Measurements from ENCODE around the gene C21orf58.
"Not testable (repeated sequence)": the region's sequence is repeated elsewhere in the genome, so short reads cannot be mapped to it uniquely, and the experiment has no call there.

The C21orf58 gene

DNA sequence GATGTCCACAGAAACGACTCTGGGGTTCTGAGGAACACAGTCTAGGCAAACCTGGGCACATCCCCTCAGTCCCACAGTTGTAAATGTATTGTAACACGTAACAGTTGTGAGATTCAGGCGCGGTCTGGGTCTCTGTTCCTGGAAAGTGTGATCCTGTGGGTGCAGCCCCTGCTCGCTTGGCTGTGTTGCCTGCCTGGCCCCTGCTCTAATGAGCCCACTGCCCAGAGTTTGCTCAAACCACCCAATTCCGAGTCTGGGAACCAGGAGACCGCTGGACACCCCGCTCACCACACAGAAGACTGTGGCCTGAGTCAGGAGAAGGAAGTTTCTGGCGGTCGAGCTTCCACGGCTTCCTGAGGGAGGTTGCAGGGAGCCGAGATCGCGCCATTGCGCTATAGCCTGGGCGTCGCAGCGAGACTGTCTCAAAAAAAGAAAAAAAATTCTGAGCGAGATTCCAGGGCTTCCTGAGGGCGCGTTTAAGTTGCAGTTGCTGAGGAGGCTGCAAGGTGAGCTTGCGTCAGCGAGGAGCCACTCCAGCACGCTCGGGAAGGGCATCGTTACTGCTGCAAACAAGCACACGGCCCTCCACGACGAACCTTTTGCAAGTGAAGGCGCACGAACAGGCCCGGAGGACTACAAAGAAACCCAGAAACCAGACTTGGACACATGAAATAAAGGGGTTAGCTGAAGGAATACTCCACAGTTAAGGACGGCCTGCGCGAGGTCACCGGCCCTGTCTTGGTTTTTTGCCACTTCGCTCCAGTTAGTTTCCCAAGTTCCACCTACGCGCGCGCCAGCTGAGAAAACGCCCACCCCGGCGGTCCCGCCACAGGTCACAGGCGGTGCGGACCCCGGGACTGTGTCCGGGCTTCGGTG, 1.1 kb downstream of the C21orf58 start:
- DNase-seq = no peak

DNA sequence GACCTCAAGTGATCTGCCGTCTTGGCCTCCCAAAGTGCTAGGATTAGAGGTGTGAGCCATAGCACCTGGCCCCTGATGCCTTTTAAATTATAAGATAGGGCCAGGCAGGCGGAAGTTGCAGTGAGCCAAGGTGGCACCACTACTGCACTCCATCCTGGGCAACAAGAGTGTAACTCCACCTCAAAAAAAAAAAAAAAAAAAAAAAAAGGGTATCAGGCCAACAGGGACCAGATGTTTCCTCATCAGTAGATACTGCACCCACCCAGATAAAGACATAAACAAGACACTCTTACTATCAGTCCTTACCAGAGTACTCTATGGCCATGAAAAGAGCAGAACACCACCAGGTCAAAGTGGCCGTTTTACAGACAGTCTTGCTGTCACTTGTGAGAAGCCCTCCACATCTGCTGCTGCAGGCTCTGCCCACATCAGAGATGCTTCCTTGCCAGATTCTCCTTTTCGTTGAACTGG, 3.3 kb downstream of the C21orf58 start:
- DNase-seq = no peak

DNA sequence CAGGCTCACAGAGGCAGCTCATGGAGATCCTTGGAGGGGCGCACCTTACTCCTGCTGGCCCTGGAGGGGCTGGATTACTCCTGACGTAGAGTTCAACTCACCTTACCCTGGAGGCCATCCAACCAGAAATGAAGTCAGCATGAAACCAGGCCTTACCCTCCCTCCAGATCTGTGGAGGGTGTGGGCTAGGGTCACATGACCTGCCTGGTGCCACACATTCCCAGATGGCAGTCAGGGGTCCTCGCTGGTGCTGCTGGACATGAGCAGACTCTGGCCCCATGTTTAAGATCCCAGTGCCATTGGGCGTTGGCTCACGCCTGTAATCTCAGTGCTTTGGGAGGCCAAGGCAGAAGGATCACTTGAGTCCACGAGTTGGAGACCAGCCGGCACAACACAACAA, 4.5 kb downstream of the C21orf58 start:
- no peak for DNase-seq

DNA sequence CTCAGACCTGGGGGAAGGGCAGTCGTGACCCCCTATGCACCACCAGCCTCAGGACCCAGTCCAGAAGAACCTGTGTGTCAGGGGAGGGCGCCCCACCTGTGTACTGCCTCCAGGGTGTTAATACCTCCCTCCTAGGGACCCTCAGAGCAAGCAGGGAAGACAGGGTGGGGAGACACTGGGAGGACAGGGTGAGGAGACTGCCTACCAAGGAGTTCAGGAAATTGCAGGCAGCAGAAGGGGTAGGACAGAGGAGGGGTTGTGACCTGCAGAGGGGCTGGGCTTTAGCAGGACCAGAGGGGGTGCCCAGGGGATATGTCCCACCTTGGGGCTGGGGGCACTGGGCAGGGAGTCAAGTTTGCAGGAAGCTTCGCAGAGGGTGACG, 5.2 kb downstream of the C21orf58 start:
- no peak for DNase-seq

DNA sequence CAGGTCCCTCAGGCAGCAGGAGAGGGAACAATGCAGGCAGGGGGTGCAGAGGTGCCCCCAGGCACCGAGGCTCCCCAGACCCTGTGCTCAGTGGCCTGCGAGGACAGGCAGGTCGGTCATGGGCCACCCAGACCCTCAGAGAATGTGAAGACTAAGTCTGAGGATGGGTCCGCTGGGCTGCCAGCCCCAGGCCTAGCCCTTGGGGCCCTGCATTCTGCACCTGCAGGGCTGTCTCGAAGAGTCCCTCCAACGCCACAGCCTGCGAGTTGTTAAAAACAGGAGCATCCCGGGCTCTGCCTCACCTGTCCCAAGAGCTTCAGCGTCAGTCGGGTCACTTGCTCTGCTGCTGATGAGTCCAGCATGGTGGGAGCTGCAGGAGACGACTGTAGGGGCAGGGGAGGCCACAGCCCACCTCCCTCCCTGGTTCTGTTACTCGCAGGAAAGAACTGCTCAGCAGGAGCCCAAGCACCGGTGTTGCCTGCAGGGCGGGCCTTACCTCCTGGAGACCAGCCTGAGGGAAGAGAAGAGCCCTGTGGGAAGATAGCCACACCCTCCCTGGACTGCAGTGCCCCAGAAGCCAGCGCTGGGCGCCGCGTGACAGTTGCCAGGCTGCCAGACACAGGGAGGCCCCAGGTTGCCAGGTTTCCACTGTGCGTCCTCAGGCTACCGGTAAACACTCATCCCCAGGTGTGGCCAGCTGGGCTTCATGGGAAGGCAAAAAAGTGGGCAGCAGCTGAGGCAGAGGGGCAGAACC, 5.8 kb downstream of the C21orf58 start:
- no peak for DNase-seq

DNA sequence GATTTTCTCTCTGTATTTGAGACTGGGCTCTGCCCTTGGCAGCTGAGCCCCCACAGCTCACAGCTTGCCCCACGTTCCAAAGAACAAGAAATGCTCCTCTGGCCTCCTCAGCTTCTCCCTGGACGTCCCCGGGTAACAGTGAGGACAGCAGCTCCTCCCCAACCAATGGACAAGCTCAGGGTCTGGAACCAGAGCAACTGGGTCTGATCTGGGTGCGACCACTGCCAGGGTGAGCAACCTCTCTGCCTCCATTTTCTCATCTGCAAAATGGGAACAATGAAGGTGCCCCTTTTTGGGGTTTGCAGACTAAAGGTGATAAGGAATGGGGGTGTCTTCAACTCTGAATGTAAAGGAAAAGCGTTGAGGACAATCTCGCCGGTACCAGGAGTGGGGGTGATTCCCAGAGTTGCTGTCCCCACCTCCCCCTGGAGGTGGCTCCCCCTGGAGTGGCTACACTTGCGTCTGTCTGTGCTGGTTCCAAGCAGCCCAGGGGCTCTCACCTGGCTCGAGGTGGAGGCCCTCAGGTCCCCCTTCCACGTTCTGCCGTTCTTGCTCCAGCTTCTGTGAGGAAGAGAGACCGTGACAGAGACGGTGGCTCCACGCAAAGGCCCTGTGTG, 6.9 kb downstream of the C21orf58 start:
- no peak for DNase-seq

DNA sequence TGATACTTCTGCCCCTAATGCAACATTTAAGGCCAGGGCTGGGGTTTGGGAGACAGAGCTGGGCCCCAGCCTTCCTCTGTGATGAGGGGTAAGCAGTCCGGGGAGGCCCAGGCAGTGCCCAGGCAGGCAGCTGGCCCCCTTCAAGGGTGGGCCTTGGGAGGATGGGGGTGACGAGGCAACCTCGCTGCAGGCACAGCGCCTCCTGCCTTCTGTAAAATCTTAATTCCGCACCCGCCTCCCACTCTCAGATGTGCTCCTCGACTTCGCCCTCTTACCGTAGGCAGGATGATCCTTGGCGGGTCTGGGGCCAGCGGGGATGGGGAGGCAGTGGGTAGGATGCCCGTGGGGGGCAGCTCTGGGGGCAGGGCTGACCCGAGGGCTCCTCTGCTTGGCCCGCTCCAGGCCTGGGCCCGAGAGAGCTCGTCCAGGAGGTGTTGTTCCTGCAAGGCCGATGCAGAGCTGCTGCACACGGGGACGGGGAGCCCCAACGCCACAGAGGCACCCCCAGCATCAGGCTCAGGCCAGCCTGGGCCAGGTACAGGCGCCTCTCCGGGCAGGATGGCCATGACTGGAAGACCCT, 9.1 kb downstream of the C21orf58 start:
- no peak for DNase-seq

DNA sequence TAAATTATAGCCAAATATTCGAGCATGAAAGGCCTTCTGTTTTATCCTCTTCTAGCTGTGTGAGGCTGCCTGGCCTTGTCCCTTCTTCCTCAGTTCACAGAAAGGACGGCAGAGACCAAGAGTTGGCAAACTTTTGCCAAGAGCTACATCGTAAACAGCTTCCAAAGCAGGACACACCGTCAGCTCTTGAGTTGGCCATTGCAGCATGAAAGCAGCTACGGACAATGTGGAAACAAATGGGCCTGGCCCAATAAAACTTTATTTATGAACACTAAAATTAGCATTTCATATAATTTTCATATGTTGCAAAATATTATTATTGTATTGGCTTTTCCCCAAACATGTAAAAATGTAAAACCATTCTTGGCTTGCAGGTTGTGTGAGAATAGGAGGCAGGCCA, 10.7 kb downstream of the C21orf58 start:
- no peak for DNase-seq

DNA sequence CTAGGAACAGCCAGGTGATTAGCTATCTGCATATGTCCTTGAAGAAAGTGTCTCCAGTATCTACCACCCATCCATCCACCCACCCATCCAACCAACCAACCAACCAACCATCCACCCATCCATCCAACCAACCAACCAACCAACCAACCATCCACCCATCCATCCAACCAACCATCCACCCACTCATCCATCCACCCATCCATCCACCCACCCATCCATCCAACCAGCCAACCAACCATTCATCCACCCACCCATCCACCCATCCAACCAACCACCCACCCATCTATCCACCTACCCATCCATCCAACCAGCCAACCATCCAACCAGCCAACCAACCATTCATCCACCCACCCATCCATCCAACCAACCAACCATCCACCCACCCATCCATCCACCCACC, 12.1 kb downstream of the C21orf58 start:
- no peak for DNase-seq

DNA sequence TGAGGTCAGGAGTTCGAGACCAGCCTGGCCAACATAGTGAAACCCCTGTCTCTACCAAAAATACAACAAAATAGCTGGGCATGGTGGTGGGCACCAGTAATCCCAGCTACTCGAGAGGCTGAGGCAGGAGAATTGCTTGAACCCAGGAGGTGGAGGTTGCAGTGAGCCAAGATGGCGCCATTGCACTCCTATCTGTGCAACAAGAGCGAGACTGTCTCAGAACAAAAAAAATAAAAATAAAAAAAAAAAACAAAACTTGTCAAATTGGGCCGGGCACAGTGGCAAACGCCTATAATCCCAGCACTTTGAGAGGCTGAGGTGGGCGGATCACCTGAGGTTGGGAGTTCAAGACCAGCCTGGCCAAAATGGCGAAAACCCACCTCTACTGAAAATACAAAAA, 13.4 kb downstream of the C21orf58 start:
- not testable (repeated sequence) for DNase-seq

DNA sequence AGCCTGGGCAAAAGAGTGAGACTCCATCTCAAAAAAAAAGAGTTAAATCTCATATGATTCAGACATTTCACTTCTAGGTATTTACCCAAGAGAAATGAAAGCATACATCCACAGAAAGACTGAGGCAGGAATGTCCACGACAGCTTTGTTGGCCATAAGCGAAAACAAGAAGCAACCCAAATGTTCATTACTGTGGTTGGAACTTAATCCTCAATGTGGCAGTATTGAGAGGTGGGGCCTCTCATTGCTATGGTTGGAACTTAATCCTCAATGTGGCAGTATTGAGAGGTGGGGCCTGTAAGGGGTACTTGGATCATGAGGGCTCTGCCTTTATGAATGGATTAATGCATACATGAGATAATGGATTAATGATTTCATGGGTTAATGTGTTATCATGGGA, 15.2 kb downstream of the C21orf58 start:
- DNase-seq = no peak

DNA sequence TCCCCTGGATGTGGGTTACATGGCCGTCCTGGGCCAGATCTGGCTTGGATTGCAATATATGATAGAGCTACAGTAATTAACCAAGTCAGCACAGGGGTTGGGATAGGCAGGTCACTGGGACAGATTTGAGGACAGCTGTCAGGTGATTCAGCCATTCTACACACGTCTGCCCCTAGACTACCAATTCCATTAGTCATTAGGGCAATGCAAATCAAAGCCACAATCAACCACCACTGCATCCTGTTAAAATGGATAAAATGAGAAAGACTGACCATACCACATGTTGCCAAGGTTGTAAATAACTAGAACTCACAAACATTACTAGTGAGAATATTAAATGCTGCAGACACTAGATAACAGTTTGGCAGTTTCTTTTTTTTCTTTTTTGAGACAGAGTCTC, 16.0 kb downstream of the C21orf58 start:
- DNase-seq = no peak

DNA sequence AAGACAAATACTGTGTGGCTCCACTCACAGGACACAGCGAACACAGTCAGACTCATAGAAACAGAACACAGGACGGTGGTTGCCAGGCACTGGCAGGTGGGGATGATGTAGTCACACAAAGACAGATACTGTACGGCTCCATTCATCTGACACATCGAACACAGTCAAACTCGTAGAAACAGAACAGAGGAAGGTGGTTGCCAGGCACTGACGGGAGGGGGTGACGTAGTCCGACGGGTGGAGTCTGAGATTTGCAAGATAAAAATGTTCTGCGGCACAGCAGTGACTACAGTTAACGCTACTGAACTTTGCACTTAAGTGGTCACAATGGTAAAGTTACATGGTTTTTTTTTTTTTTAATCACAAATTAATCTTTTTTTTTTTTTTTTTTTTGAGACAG, 18.7 kb downstream of the C21orf58 start:
- DNase-seq = peak; percentile 27

DNA sequence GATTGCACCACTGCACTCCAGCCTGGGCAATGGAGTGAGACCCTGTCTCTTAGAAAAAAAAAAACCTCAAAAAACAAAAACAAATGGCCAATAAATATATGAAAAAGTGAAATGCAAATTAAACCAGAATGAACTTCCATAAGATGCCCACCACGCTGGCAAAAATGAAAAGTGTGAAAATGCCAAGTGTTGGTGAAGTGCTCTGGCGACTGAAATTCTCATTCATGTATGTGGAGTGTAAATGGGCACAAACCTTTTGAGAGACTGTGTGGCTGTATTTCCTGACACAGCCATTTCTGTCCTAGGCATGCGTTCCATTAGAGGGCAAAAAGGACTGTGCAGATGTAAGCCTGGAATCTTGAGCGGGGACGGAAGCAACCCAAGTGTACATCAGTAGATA, 19.2 kb downstream of the C21orf58 start:
- DNase-seq = no peak

DNA sequence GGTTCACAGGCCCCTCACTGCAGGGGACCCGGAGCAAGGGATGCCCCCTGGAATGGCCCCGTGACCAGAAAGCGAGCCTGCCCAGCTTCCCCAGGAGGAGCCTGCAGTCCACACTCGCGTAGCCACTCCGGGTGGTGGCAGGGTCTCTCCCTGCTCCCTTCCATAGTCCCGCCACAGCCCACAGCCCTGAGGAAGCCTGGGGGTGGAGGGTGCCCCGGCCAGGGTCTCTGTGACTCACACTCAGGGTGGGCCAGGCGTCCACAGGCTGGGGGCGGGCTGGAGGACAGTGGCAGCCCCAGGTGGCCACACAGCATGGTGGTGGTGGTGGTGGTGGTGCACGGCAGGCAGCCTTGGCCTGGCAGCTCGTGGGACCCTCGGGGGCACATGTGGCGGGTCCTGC, 21.9 kb downstream of the C21orf58 start:
- no peak for DNase-seq

DNA sequence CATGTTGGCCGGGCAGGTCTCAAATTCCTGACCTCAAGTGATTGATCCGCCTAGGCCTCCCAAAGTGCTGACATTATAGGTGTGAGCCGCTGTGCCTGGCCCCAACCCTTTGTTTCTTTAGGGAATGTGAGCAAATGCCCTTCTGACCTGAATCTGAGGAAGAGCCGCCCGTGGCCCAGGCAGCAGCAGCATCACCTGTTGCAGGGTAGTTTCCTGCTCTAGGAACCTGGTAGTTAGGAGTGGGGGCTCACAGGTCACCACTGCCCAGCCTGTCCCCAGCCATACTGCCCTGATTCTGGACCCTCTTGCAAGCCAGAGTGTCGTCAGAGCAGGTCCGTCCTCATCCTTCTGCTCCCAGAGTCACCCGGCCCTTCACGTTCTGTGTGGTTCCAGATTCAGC, 24.5 kb downstream of the C21orf58 start:
- no peak for DNase-seq

DNA sequence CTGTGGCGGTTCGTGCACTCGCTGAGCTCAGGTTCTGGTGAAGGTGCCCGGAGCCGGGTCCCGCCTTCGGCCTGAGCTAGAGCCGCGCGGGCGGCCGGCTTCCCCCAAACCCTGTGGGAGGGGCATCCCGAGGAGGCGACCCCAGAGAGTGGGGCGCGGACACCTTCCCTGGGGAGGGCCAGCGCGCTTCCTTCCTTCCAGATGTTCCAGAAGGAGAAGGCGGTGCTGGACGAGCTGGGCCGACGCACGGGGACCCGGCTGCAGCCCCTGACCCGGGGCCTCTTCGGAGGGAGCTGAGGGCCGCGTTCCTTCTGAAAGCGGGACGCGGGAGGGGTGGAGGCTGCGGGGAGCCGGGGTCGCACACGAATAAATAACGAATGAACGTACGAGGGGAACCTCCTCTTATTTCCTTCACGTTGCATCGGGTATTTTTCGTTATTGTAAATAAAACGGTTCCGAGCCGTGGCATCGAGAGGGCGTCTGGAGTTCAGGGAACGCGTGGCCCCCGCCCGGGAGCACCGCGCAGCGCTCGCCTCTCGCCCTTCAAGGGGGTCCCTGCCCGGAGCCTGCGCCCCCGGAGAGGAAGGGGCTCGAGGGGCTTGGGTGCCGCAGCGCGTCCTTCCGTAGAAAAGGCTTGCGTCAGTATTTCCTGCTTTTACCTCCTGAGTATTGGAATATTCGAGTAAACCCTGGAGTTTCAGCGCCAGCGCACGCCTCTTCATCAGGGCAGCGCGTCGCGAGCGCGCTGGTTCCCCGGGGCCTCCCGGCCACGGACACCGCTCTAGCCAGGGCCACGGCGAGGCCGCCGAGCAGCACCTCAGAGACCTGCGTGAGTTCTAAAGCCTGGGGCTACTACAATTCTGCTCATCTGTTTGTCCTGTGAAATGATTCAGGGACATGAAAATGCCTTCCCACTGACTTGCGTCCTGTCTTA, 26.1 kb downstream of the C21orf58 start:
- no peak for DNase-seq

DNA sequence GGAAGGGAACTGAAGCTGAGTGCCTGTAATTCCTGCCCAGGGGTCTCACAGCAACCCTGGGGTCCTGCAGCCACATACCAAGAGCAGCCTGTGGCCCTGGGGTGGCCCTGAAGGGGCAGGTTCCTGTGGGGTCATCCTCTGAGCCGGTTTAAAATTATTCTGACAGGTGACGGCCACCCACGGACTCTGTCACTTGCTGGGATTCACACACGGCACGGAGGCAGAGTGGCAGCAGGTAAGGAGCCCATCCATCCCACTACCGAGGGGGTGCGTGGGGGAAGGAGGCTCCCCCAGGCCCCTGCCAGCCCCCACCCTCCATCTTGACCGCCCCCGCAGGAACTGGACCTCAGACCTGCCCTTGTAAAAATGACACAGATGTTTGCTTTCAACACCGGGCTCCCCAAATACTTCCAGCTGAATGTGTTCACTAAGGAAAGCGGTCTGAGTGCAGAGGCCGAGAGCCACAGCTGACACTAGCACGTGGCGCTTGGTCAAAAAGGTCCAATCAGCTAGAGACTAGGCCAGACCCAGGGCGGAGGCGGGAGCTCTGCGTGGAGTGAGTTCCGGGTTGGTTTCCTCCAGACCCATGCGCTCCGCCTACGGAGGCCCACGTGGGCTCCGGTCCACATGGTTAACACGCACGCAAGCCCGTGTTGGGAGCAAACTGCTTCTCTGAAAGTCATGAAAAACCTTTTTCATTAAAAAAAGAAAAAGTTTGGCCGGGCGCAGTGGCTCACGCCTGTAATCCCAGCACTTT, 27.5 kb downstream of the C21orf58 start:
- peak; percentile 67 for DNase-seq

DNA sequence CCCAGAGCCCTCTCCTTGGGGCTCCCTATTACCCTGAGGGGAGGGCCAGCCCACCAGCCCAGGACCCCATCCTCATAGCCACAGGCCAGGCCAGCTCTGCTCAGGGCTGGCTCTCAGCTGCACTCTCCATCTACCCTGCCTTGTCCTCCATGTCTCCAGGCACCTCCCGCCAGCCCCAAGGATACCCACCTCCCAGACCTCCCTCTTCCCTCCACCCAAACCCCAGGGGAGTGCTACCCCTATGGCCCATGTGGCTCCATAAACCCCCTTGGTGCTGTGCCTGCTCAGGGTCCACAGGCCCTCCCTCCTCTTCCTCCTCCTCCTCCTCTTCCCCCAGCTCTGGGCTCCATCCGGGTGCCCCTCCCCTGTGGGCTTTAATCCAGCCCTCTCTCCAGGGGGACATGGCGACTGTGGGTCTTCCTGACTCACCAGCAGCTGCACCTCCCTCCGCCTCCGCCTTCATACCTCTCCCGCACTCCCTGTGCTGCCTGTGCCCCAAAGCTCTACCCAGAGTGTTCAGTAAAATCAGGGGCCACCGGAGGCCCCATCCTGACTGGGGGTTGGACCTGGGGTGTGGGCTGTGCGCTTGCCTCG, 28.4 kb downstream of the C21orf58 start:
- DNase-seq = no peak

DNA sequence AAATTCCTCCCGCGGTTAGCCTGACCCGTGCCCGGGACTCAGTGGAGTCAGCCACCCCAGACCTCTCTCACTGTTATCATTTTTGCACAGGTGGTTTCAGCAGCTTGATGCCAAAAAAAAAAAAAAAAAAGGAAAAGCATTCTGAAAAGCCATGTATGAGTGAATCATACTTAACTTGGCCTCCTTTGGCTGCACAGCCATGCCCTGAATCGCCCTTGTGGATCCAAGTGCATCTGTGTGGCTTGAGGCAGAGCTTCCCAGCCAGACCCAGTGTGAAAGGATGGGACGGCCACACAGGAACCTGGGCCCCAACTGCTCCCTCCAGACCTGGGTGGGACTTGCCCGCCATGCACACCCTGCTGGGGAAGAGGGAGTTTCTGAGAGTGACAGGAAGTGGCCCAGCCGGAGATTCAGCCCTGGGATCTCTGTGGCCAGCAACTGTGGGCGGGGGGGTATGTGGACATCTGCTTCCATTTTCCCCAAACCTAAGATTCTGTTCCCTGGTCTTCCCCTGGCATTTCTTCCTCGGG, 29.0 kb downstream of the C21orf58 start:
- no peak for DNase-seq

DNA sequence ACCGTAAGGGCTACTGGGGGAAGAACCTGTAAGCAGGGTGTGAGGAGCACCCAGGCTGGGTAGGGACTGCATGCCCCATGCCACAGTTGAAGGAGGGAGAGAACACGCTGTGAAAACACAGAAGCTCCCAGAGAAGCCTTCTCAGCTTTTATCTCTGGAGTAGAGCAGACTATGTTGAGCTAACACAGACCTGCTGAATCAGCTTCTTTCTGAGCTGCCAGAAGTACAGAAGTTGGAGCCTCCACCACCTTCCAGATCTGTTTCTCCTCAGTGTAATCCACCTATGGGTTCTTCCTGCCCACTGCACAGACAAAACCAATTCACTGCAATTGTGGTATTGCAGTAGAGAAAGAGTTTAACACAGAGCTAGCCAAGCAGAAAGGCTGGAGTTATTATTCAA, 32.1 kb downstream of the C21orf58 start:
- DNase-seq = no peak
